ENCODE measurements around the gene APOBEC3A. TPM values are rescaled to one million over a fixed set of nuclear protein-coding genes. Genes with fewer than 3 reads are reported as not detected.

APOBEC3A gene
- total and polyA plus RNA-seq, 2 of the 13 experiments (the other 11 are each of a cell fraction or from before 2014, with no cell fraction given): not detected

- no peak for TF ChIP-seq ZNF468 (CRISPR knock-in tag; IDR thresholded peaks at IDR 0.05)
- TF ChIP-seq SRF (IDR thresholded peaks at IDR 0.05; ENCODE audit: low read depth, low read length): no peak
- TF ChIP-seq ZNF691 (CRISPR knock-in tag; IDR thresholded peaks at IDR 0.05; ENCODE audit: borderline replicate concordance, low read depth): no peak
- no peak for TF ChIP-seq GTF3A (CRISPR knock-in tag; conservative IDR thresholded peaks at IDR 0.05)
- TF ChIP-seq ZSCAN22 (CRISPR knock-in tag; IDR thresholded peaks at IDR 0.05): no peak
- no peak for TF ChIP-seq SNAI1 (CRISPR knock-in tag; IDR thresholded peaks at IDR 0.05; ENCODE audit: borderline replicate concordance)
- TF ChIP-seq TEAD2 (CRISPR knock-in tag; IDR thresholded peaks at IDR 0.05): no peak
- TF ChIP-seq POLR2A (IDR thresholded peaks at IDR 0.05; ENCODE audit: insufficient read depth in 1 of 2, low read depth in 2 of 2, low read length in 2 of 2): no peak
- no peak for TF ChIP-seq ZNF570 (CRISPR knock-in tag; IDR thresholded peaks at IDR 0.05; ENCODE audit: borderline replicate concordance)
- TF ChIP-seq NFKBIZ (CRISPR knock-in tag; IDR thresholded peaks at IDR 0.05): no peak
- TF ChIP-seq ZSCAN20 (CRISPR knock-in tag; IDR thresholded peaks at IDR 0.05; ENCODE audit: borderline replicate concordance): no peak
- TF ChIP-seq SAP130 (CRISPR knock-in tag; IDR thresholded peaks at IDR 0.05; ENCODE audit: low read depth): peak; percentile 73
- TF ChIP-seq CEBPB (IDR thresholded peaks at IDR 0.05; ENCODE audit: borderline replicate concordance, low read depth, low read length): peak; percentile 64; the same call in 1 of the 2 replicates
- no peak for TF ChIP-seq KIAA2018 (CRISPR knock-in tag; IDR thresholded peaks at IDR 0.05; ENCODE audit: borderline replicate concordance)
- no peak for TF ChIP-seq ZNF629 (CRISPR knock-in tag; conservative IDR thresholded peaks at IDR 0.05)
- peak; percentile 89 for TF ChIP-seq TBX2 (CRISPR knock-in tag; IDR thresholded peaks at IDR 0.05; ENCODE audit: borderline replicate concordance)
- TF ChIP-seq ZNF7 (CRISPR knock-in tag; IDR thresholded peaks at IDR 0.05): peak; percentile 61; the same call in 1 of the 2 replicates
- TF ChIP-seq POGK (CRISPR knock-in tag; conservative IDR thresholded peaks at IDR 0.05): peak; percentile 70; the same call in 1 of the 2 replicates
- no peak for TF ChIP-seq MATR3 (CRISPR knock-in tag; IDR thresholded peaks at IDR 0.05)
- no peak for TF ChIP-seq ELF1 (CRISPR knock-in tag; IDR thresholded peaks at IDR 0.05)
- TF ChIP-seq HOXD1 (CRISPR knock-in tag; IDR thresholded peaks at IDR 0.05): no peak
Measured at GRCh38 chr22:38924347-38924952, 33.0 kb upstream of the APOBEC3A start (continued).
